Stimulated activated CD8-positive, alpha-beta memory T cell treated with anti-CD3 and anti-CD28 coated beads, Interleukin-12 subunit alpha, Interleukin-12 subunit beta, amount 100 ng/mL, for 4 hours (primary cell): ENCODE results near the gene MYO1E.
"Not testable (repeated sequence)": the region's sequence is repeated elsewhere in the genome, so short reads cannot be mapped to it uniquely, and the experiment has no call there.

Experiments
- DNase-seq: peaks from one replicate; pipeline ENCODE4 v3.0.0-alpha.2; 2020; ENCODE audit warnings: low read depth

MYO1E gene

GRCh38 chr15:59131456-59131855 is 241.2 kb downstream of the MYO1E start:
- DNase-seq, result no peak

- DNase-seq, result not testable (repeated sequence)
These were observed 245.4 kb downstream of the MYO1E start for GRCh38 chr15:59127255-59127654.

- DNase-seq, result not testable (repeated sequence)
These were observed 247.0 kb downstream of the MYO1E start for GRCh38 chr15:59125683-59126082.

GRCh38 chr15:59124261-59124660 is 248.4 kb downstream of the MYO1E start:
- DNase-seq, result no peak

GRCh38 chr15:59120937-59121336 is 251.7 kb downstream of the MYO1E start:
- no peak for DNase-seq

- DNase-seq, result no peak
These were observed 253.0 kb downstream of the MYO1E start for GRCh38 chr15:59119625-59120024.

- DNase-seq, result no peak
These were observed 255.9 kb downstream of the MYO1E start for GRCh38 chr15:59116771-59117170.

- no peak for DNase-seq
These were observed 256.5 kb downstream of the MYO1E start for GRCh38 chr15:59116141-59116540.

GRCh38 chr15:59115047-59115446 is 257.6 kb downstream of the MYO1E start:
- no peak for DNase-seq

GRCh38 chr15:59111251-59111650 is 261.4 kb downstream of the MYO1E start:
- DNase-seq, result no peak

GRCh38 chr15:59105854-59106253 is 266.8 kb downstream of the MYO1E start:
- DNase-seq, result no peak

GRCh38 chr15:59104912-59105732 is 267.5 kb downstream of the MYO1E start, which contains the start of gene CCNB2:
Gene CCNB2 (plus strand): TSS chr15:59105146. CDS start chr15:59105269, 123 bp downstream.
- peak; percentile 59 for DNase-seq

- DNase-seq, result no peak
These were observed 268.1 kb downstream of the MYO1E start for GRCh38 chr15:59104602-59104911.

- no peak for DNase-seq
These were observed 273.4 kb downstream of the MYO1E start for GRCh38 chr15:59099162-59099685.

GRCh38 chr15:59096429-59096828 is 276.2 kb downstream of the MYO1E start:
- no peak for DNase-seq

GRCh38 chr15:59094077-59094476 is 278.6 kb downstream of the MYO1E start:
- DNase-seq, result no peak

GRCh38 chr15:59087731-59088130 is 284.9 kb downstream of the MYO1E start:
- no peak for DNase-seq
